Thyroid gland (tissue), 4 donors: ENCODE results near the gene CTBP1.

Source experiments
- CTCF ChIP-seq, 6 experiments: fragments of 200-600 bp in 3 of 6; fragments of 450-650 bp in 3 of 6; sonication (generic) in 3 of 6; IDR thresholded peaks; one replicate each; pipeline ENCODE4 v1.5.1; 2016 to 2019; ENCODE audit warnings: antibody characterized with exemption in 6 of 6, mild to moderate bottlenecking in 2 of 6, inconsistent platforms in 1 of 6, moderate library complexity in 1 of 6
- POLR2A ChIP-seq, 2 donors: fragments of 450-650 bp; IDR thresholded peaks; one replicate each; pipeline ENCODE4 v1.6.1; 2017; ENCODE audit warnings: antibody characterized with exemption in 2 of 2, mild to moderate bottlenecking in 2 of 2, moderate library complexity in 1 of 2

- TF ChIP-seq CTCF (IDR thresholded peaks at IDR 0.05), result no peak
- no peak for TF ChIP-seq POLR2A (IDR thresholded peaks at IDR 0.05)
These were observed 34.5 kb downstream of the CTBP1 start for GRCh38 chr4:1214101-1215095.
